ENCODE measurements around the gene CTBP2. TPM values are rescaled to one million over a fixed set of nuclear protein-coding genes. Genes with fewer than 3 reads are reported as not detected.

The CTBP2 gene
- total and polyA plus RNA-seq, 4 donors = 3.4 to 59.2 (median 5.5) TPM

DNA sequence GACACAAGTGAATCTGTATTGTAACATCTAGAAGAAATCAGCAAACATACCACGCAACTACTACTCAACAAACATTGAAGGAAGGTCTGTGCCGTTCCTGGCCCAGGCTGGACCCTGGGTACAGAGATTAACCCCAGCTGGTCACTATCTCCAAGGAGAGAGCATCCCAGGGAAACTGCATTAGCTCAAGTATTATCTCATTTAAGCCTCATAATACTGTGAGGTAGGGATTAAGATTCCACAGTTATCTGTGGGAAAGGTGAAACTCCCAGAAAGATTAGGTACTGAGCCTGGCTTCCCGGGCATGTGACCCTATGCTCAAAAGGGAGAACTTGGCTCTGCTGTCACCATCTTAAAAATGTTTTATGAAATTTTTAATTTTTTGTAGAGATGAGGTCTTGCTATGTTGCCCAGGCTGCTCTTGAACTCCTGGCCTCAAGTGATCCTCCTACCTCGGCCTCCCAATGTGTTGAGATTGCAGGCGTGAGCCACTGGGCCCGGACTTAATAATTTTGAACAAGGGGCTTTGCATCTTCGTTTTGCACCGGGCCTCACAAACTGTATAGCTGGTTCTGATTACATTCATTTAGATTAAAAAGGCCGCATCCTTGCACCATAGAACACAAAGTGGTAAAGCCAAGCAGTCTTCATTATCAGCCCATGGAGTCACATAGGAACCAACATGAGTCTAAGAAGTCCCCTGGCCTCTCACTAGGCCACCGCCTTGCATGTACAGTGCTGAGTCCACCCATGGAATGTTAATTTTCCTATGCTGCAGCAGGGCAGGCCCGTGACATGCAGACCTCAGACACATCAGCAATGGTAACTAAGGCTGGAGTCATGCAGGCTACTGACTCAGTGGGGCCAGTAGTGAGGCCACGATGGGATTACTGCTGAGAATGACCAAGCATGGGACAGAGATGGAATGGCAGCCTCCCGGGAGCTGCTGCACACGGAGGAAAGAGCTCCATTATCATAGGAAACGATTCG, 5.5 kb upstream of the CTBP2 start:
- TF ChIP-seq YY1 (IDR thresholded peaks at IDR 0.05) = no peak
- TF ChIP-seq EGR1 (IDR thresholded peaks at IDR 0.05; ENCODE audit: low read depth in 2 of 2) = no peak
- no peak for TF ChIP-seq FOXA2 (IDR thresholded peaks at IDR 0.05)
- TF ChIP-seq, protein P1, sequence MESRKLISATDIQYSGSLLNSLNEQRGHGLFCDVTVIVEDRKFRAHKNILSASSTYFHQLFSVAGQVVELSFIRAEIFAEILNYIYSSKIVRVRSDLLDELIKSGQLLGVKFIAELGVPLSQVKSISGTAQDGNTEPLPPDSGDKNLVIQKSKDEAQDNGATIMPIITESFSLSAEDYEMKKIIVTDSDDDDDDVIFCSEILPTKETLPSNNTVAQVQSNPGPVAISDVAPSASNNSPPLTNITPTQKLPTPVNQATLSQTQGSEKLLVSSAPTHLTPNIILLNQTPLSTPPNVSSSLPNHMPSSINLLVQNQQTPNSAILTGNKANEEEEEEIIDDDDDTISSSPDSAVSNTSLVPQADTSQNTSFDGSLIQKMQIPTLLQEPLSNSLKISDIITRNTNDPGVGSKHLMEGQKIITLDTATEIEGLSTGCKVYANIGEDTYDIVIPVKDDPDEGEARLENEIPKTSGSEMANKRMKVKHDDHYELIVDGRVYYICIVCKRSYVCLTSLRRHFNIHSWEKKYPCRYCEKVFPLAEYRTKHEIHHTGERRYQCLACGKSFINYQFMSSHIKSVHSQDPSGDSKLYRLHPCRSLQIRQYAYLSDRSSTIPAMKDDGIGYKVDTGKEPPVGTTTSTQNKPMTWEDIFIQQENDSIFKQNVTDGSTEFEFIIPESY (IDR thresholded peaks at IDR 0.05) = no peak
- no peak for TF ChIP-seq TAF1 (conservative IDR thresholded peaks at IDR 0.05)
- TF ChIP-seq, protein P2, sequence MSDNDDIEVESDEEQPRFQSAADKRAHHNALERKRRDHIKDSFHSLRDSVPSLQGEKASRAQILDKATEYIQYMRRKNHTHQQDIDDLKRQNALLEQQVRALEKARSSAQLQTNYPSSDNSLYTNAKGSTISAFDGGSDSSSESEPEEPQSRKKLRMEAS (IDR thresholded peaks at IDR 0.05) = no peak
- TF ChIP-seq HNF4G (IDR thresholded peaks at IDR 0.05) = no peak
- no peak for TF ChIP-seq RXRA (IDR thresholded peaks at IDR 0.05)
- TF ChIP-seq, protein P3, sequence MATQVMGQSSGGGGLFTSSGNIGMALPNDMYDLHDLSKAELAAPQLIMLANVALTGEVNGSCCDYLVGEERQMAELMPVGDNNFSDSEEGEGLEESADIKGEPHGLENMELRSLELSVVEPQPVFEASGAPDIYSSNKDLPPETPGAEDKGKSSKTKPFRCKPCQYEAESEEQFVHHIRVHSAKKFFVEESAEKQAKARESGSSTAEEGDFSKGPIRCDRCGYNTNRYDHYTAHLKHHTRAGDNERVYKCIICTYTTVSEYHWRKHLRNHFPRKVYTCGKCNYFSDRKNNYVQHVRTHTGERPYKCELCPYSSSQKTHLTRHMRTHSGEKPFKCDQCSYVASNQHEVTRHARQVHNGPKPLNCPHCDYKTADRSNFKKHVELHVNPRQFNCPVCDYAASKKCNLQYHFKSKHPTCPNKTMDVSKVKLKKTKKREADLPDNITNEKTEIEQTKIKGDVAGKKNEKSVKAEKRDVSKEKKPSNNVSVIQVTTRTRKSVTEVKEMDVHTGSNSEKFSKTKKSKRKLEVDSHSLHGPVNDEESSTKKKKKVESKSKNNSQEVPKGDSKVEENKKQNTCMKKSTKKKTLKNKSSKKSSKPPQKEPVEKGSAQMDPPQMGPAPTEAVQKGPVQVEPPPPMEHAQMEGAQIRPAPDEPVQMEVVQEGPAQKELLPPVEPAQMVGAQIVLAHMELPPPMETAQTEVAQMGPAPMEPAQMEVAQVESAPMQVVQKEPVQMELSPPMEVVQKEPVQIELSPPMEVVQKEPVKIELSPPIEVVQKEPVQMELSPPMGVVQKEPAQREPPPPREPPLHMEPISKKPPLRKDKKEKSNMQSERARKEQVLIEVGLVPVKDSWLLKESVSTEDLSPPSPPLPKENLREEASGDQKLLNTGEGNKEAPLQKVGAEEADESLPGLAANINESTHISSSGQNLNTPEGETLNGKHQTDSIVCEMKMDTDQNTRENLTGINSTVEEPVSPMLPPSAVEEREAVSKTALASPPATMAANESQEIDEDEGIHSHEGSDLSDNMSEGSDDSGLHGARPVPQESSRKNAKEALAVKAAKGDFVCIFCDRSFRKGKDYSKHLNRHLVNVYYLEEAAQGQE (IDR thresholded peaks at IDR 0.05) = no peak
- TF ChIP-seq FOXA1 (IDR thresholded peaks at IDR 0.05) = no peak
- no peak for TF ChIP-seq GABPA (IDR thresholded peaks at IDR 0.05 in 1 of 2, conservative IDR thresholded peaks at IDR 0.05 in 1 of 2)
- no peak for TF ChIP-seq SP1 (IDR thresholded peaks at IDR 0.05)
- TF ChIP-seq NR2F2 (IDR thresholded peaks at IDR 0.05) = no peak
- TF ChIP-seq RAD21 (IDR thresholded peaks at IDR 0.05) = no peak
- TF ChIP-seq, protein P4, sequence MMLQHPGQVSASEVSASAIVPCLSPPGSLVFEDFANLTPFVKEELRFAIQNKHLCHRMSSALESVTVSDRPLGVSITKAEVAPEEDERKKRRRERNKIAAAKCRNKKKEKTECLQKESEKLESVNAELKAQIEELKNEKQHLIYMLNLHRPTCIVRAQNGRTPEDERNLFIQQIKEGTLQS (IDR thresholded peaks at IDR 0.05) = no peak
- TF ChIP-seq JUND (IDR thresholded peaks at IDR 0.05) = no peak
- TF ChIP-seq HNF4A (conservative IDR thresholded peaks at IDR 0.05) = no peak
- H3K9me3 ChIP-seq (ENCODE audit: control insufficient read depth in 4 of 4, low read length in 3 of 4) = no peaks in the 10 kb centered on the region
- H3K27me3 ChIP-seq (ENCODE audit: control insufficient read depth in 4 of 4, insufficient read depth in 4 of 4, low read length in 3 of 4) = peaks cover 0 to 5% (median under 1%) of the 10 kb centered on the region in 4 donors
- no peak overlapping the region for H3K4me3 ChIP-seq (ENCODE audit: low read depth in 1 of 3, low read length in 3 of 3)
- WGBS = 85% methylated on average over 16 of the region's 16 CpGs
- no peak overlapping the region for H3K9ac ChIP-seq (ENCODE audit: low read depth in 1 of 2, low read length in 2 of 2)
- no peaks in the 10 kb centered on the region for H3K36me3 ChIP-seq (ENCODE audit: control insufficient read depth in 4 of 4, insufficient read depth in 3 of 4, low read depth in 1 of 4, low read length in 3 of 4)
- DNase-seq (ENCODE audit: low spot score) = no peak
- H3K4me1 ChIP-seq (ENCODE audit: control insufficient read depth in 4 of 4, insufficient read depth in 4 of 4, low read length in 3 of 4) = peaks cover 3 to 8% (median 6%) of the 10 kb centered on the region in 4 donors
- no peak overlapping the region for H3K27ac ChIP-seq (ENCODE audit: low read depth in 1 of 2, low read length in 2 of 2)

DNA sequence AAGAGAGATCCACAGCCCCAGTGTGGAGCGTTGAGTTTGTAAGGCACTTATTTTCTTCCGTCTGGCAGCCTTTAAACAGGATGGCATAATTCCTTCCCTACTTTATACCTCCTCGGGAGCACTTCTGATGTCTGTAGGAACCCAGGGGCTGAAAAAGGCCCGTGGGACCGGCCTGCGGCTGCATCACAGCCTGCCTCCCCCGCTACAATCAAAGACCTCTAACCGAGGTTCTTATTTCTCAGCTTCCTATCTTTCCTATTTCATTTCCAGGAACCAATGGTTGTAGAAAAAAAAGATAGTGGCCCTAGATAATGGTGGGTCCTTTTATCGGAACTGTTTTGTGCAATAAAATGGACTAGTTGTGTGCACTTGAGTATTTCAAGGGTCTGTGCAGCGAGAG, 4.1 kb upstream of the CTBP2 start:
- WGBS = 88% methylated on average over 10 of the region's 10 CpGs
- H3K36me3 ChIP-seq (ENCODE audit: control insufficient read depth in 4 of 4, insufficient read depth in 3 of 4, low read depth in 1 of 4, low read length in 3 of 4) = no peaks in the 10 kb centered on the region
- peaks cover 0 to 5% (median 3%) of the 10 kb centered on the region in 4 donors for H3K27me3 ChIP-seq (ENCODE audit: control insufficient read depth in 4 of 4, insufficient read depth in 4 of 4, low read length in 3 of 4)
- H3K27ac ChIP-seq (ENCODE audit: low read depth in 1 of 2, low read length in 2 of 2) = no peak overlapping the region
- DNase-seq (ENCODE audit: low spot score) = no peak
- H3K9ac ChIP-seq (ENCODE audit: low read depth in 1 of 2, low read length in 2 of 2) = no peak overlapping the region
- H3K4me3 ChIP-seq (ENCODE audit: low read depth in 1 of 3, low read length in 3 of 3) = no peak overlapping the region
- no peaks in the 10 kb centered on the region for H3K9me3 ChIP-seq (ENCODE audit: control insufficient read depth in 4 of 4, low read length in 3 of 4)
- peaks cover 3 to 12% (median 8%) of the 10 kb centered on the region in 4 donors for H3K4me1 ChIP-seq (ENCODE audit: control insufficient read depth in 4 of 4, insufficient read depth in 4 of 4, low read length in 3 of 4)
- TF ChIP-seq FOXA1 (IDR thresholded peaks at IDR 0.05) (no peak), YY1 (IDR thresholded peaks at IDR 0.05) (no peak), JUND (IDR thresholded peaks at IDR 0.05) (no peak), FOXA2 (IDR thresholded peaks at IDR 0.05) (no peak), RXRA (IDR thresholded peaks at IDR 0.05) (no peak), TAF1 (conservative IDR thresholded peaks at IDR 0.05) (no peak), RAD21 (IDR thresholded peaks at IDR 0.05) (no peak), EGR1 (IDR thresholded peaks at IDR 0.05; ENCODE audit: low read depth in 2 of 2) (no peak), SP1 (IDR thresholded peaks at IDR 0.05) (no peak), HNF4G (IDR thresholded peaks at IDR 0.05) (no peak)
- TF ChIP-seq, protein P1 (IDR thresholded peaks at IDR 0.05) = no peak
- TF ChIP-seq, protein P2 (IDR thresholded peaks at IDR 0.05) = no peak
- TF ChIP-seq, protein P4 (IDR thresholded peaks at IDR 0.05) = no peak
